HG02798 (cell line): Measurements from ENCODE around the gene NAV1.
"Not testable (repeated sequence)": the region's sequence is repeated elsewhere in the genome, so short reads cannot be mapped to it uniquely, and the experiment has no call there.

Experiments used
- ATAC-seq: cut with Tn5 transposase; IDR thresholded peaks from one replicate; pipeline ENCODE4 v1.9.1; 2021; ENCODE audit warnings: mild to moderate bottlenecking; ENCODE audit not compliant: unreplicated experiment, poor library complexity

NAV1 gene

DNA sequence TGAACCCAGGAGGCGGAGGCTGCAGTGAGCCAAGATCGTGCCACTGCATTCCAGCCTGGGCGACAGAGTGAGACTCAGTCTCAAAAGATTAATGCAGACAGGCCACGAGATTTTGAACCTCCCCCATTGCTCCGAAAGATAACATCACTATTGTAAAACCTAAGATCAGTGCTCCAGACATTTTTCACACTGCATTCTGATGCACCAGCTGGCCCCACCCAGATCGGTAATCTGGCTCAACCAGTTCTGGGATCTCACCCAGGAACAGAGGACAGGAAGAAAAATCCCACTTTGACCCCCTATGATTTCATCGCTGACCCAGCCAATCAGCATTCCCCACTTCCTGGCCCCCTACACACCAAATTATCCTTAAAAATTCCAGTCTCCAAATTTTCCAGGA, 21.3 kb upstream of the NAV1 start:
- ATAC-seq = no peak

DNA sequence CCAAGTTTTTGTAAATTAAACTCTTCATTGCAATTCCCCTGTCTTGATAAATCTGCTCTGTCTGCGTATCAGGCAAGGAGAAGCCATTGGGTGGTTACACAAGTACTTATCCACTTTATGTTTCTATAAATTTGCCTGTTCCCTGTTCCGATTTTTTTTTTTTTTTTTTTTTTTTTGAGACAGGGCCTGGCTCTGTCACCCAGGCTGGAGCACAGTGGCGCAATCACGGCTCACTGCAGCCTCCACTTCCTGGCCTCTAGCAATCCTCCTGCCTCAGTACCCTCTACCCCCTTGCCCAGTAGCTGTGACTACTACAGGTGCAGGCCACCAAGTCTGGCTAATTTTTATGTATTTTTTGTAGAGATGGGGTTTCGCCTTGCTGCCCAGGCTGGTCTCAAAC, 20.9 kb upstream of the NAV1 start:
- no peak for ATAC-seq

DNA sequence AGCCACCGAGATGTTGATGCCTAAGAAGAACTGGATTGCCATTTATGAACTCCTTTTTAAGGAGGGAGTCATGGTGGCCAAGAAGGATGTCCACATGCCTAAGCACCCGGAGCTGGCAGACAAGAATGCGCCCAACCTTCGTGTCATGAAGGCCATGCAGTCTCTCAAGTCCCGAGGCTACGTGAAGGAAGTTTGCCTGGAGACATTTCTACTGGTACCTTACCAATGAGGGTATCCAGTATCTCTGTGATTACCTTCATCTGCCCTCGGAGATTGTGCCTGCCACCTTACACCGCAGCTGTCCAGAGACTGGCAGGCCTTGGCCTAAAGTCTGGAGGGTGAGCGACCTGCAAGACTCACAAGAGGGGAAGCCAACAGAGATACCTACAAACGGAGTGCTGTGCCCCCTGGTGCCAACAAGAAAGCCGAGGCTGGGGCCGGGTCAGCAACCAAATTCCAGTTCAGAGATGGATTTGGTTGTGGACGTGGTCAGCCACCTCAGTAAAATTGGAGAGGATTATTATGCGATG, 18.8 kb upstream of the NAV1 start:
- ATAC-seq = not testable (repeated sequence)

DNA sequence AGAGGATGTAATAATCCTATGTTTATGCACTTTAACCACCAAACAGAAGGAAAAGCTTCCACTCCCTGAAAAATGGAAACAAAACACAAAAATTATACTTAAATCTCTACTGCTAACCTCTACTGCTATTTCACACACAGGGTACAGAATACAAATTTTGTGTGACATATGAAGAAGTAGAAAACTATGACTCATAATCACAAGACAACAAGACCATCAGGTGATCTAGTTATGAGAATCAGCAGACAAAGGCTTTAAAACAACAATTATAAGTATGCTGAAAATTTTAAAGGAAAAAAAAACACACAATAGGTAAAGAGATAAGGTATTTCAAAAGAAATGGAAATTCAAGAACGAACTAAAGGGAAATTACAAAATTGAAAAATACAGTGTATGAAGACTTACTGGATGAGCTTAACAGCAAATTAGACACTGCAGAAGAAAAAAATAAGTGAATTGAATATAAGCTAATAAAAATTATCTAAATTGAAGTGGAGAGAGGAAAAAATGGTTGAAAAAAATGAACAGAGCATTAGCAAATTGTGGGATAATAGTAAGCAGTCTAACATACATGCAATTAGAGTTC, 13.6 kb upstream of the NAV1 start:
- ATAC-seq = no peak

DNA sequence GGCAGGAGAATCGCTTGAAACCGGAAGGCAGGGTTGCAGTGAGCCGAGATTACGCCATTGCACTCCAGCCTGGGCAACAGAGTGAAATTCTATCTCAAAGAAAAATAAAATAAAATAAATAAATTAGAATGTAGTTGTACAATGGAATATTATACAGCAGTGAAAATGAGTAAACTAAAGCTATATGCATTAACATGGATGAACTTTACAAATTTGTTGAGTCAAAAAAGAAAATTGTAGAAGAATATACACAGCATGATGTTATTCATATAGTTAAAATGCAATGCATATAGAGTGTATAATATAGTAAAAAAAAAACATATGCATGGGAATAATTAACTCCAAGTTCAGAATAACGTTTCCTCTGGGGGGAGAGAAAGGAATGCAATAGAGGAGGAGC, 11.0 kb upstream of the NAV1 start:
- ATAC-seq = no peak

DNA sequence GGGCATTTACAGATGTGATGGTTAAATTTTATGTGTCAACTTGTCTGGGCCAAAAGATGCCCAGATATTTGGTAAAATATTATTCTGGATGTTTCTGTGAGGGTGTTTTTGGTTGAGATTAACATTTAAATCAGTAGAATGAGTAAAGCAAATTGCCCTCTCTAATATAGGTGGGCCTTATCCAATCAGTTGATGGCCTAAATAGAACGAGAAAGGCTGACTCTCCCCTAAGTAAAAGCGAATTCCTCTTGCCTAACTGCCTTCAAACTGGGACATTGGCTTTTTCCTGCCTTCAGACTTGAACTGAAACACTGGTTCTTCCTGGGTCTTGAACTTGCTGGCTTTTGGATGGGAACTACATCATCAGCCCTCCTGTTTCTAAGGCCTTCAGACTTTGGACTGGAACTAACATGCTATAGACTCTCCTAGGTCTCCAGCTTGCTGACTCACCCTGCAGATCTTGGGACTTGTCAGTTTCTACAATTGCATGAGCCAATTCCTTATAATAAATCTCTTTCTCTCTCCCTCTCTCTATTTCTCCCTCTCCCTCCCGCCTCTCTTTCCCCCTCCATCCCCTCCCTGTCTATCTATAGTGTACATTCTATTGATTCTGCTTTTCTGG, 10.2 kb upstream of the NAV1 start:
- no peak for ATAC-seq

DNA sequence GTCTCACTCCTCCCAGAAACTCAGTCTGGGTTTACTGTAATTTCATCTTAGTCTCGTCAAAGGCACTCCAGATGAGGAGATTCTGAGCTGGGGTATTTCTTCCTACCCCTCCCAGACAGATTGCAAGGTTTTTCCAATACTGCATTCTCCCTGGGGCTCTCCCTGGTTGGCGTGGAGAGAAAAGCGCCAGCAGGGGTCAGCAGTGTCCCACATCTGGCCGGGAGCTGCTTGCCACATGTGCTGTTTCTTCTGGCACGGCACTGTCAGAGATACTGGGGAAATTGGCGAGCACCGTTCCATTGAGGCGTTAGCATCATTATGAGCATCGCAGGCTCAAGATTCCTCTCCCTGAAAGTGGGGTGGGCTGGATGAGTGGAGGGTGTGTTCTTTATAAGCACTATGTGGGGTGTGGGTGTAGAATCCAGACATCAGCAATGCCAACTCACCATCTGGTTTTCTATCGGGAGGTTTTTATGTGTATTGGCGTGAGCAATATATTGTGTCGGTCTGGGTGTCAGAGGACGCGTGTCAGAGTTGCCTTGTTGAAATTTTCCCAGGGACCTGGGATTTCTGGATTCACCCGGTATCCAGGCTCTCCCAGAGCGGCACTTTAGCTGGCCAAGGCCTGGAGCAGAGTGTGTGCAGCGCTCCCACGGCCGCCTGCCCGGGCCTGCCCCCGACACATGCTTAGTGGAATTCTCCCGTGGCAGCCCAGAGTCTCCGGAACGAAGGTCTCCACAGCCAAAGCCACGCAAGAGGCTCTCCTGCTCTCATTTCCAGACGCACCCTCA, 8.0 kb upstream of the NAV1 start:
- ATAC-seq = peak; percentile 53

DNA sequence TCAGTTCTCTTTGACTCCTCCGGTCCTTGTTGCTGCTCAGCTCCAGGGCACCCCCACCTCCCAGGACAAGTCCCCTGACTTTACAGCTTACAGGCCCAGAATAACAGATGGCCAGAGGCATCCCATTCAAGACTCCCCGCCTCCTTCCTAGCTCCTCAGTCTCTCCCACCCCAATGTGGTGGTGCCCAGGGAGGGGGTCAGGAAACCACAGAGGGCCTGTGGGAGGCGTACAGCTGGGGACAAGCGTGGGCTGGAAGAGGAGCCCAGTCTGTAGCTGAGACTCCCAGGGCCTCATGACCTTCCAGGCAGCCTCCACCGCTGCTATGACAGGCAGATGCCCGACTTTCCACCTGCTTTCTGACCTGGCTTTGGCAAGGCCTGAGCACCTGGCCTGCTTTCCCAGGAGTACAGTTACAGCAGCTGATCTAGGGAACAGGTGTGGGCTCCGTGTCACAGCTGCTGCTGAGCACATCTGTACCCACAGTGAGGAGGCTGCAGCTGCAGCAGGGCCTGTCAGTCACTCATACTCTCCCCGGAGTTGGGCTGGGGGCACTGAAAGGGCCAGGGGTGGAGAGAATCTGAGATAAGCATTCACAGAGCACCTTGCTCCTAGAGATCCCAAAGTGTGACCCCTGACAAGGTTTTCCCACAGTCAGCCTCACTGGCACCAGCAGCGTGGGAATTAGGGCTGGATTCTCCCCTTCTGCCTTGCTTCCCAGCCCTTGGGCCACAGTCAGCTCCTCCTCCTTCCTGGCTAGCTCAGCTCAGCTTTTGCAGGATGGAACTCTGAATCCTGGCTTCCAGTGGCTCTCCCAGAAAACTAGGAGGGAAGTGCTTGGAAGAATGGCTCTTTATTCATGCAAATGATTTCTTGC, 7.1 kb upstream of the NAV1 start:
- no peak for ATAC-seq

DNA sequence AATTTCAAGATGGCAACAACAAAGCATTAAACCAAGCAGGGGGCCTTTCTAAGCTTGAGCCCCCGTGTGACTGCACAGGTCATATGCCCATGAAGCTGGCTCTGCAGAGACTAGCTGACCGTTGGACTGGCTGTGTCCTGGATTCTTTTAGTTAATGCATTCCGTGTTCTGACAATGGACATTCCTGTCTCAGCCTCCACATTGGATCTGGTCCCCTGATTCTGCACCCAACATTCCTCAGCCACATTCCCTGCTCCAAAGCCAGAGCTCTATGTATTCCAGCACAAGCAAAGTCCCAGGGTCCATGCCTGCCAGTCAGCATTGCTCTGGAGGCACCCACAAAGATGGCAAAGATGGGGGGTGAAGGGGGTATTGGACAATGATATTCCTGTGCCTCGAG, 5.1 kb upstream of the NAV1 start:
- no peak for ATAC-seq

DNA sequence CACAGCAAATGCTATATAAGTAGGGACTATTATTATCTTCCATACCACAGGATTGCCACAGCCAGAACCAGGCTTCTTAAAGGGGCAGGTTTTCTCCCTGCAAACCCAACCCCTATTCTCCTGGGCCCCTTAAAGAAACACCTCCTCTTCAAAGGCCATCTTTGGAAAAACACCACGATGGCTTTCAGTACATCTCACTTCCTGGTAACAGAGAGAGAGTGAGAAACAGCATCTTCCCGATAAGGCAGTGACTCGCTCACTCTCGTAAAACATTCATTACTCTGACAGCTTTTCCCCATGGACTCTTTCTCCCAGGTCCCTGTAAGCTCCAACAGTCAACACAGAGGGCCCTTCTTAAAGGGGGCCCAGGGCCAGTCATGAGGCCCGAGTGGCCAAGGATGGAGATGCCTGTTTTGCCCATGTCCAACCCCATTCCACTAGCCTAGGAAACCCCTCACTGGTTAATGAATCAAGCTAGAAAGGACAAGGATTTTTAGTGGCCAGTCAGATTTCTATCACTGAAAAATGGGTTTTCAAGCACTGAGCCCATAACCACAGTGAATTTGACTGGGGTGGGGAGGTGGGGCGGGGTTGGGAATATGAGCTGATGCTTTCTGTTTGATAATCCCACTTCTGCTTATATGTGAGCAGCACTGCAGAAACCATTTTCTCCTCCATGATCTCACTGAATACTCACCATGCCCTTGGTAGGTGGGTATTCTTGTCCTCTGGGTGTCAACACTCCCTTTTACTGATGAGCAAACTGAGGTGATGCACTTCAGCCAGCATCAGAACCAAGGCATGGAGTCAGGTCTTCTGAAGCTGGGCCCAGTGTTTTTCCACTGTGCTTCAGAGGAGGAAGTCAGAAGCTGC, 3.6 kb upstream of the NAV1 start:
- no peak for ATAC-seq

DNA sequence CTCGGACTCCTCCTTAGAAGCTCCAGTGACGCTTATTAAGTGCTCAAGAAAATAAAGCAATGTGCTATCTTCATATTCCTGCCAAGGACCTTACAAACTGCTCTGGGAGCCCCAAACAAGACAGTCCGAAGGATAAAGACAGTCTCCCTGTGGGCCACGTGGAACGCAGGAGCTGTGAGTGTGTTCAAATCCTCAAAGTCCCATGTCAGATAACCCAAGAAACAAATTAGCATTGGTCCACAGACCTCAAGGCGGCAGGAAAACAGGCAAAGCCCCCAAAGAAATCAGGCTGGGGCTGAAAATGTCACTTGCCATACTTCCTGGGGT, 3.0 kb upstream of the NAV1 start:
- ATAC-seq = no peak

DNA sequence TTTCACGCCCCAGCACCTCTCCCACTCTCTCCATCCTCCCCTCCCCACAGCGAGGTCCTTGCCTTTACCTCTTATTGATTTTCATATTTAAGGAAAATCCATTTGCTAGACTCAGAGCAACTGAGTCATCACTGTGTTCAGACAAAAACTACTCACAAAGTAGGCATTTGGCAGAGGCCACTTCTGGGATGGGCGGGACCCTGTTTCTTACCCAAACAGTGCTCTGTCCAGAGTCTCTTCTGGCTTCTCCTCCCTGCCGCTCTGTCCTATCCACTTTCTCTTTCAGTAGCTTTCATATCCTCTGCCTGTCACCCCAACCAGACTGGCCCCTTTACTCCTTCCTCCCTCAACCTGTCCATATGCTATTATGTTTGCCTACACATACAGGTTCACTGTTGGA, 2.4 kb upstream of the NAV1 start:
- ATAC-seq = no peak

DNA sequence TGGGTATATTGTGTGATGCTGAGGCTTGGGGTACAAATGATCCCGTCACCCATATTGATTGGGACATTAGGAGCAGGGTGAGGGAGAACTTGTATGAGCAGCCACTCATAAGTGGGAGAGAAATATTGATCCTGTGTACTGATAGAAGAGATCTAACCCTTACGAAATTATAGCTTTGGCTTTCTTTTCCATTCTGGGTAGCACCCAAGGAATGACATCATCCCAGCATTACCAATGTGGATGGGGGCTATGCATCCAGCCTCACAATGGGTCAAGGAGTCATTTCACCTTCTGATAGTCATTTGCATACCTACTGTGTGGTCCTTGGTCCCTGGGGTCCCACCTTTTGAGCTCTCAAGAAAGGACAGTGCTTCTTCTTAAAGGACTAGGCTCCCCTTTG, 1.9 kb upstream of the NAV1 start:
- no peak for ATAC-seq

DNA sequence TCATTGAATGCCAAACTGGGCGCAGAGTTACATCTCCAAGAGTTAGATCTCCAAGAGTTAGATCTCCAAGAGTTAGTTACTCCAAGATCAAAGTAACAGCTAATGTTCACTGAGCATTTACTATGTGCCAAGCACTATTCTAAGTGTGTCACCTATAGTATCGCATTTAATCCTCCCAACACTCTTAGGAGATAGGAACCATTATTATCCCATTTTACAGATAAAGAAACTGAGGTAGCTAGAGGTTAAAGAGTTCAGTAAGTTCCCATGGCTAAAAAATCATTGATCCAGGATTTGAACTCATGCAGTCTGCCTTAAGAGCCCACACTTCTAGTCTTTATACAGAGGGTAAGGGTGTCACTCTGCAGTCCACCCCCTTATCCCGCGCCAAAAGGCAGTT, 1.5 kb upstream of the NAV1 start:
- no peak for ATAC-seq

DNA sequence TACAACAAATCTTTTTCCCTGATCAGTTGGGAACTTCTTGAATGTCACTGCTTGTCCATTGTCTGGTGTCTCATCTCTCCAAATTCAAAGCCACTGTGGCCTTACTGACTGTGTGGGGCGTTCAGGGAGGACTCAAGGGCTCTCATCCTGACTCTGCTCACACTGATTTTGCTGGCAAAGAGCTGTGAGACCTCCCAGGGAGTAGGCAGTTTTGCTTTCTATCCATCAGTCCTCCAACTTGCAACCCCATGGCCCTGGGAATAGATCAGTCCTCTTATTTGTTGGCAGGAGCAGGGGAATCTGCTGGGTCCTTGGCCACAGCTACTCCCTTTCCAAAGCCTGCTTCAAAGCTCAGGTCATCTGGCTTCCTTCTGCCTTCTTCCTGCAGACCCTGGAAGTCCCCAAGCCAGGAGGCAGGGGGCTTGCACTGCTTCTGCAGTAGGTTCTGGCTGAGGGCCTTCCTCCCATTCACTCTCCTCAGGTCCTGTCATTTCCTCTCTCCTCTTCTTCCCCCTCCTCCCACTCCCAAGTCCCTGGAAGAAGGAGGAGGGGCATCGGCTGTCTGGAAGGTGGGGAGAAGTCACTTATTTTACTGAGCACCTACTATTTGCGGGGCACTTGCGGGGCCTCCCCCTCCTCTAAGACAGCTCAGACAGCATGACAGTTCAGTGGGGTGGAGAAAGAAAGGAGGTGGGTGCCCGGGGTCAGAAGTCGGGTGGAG, 876 bp upstream of the NAV1 start:
- no peak for ATAC-seq

DNA sequence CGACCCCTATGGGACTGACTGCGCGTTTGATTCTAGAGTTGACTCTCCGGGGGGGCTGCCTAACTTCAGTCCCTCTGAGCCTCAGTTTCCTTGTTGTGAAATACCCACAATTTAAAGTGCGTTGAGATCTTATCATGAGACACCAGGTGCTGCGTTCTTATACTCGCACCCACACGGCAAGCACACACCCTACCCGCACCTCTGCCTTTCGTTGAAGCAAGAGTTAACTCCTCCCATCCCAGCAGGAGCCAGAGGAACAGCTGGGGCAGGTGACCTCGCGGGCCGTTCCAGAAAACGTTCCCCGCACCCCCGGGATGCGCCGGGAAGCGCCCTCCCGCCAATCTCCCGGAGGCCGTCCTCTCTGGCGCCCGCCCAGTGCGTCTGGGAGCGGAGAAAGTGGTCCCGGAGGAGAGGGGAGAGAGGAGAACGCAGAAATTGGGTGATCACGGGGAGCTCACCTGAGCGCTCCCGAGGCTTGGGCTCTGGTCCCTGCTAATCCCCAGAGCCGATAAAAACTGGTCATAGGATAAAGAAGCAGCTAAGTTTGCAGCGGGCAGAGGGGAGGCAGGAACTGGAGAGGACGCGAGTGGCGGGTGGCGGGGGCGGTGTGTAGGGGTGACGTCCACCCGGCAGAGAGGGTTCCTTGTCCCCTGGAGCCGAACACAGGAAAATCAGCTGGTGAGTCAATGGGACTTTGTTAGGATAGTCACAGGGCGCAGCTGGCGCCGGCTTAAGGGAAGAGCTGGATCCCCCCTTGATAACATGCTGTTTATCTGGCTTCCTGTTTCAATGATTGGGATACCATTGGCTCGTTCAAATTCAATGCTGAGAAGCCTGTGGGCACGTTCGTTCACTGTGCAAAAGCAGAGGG, 869 bp downstream of the NAV1 start:
- no peak for ATAC-seq

DNA sequence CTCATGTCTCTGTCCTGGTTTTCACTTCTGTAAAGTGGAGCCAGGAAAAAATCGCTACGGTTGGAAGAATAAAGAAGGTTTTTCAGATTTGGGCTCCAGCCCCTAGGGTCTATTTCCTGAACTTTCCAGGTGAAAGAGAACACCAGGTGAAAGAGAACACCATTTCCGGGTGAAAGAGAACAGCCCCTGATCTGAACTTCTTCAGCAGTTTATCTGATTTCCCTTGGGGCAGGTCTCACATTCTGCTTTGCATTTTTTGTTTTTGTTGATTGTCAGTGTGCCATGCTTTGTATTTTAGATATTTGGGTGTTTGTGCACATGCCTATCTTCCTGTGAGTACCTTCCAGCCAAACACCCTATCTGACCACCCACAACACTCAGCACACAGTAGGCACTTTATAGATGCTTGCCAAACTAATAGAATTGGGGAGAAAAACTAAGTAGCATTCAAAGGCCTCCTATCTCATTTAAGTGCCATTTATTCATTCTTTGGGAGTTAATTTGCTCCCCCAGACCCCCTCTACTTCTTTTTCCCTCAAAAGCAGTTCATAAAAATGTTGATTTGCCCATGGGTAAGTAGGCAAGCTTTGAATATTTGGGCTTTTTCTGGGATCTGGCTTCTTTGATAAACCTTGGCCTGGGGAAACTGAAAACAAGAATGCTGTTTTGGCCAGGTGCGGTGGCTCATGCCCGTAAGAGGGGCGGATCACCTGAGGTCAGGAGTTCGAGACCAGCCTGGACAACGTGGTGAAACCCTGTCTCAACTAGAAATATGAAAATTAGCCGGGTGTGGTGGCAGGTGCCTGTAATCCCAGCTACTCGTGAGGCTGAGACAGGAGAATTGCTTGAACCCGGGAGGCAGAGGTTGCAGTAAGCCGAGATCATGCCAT, 2.2 kb downstream of the NAV1 start:
- no peak for ATAC-seq
